GM13977 (cell line): ENCODE measurements around the gene MTFR1L.

ENCODE experiments used
- DNase-seq: peaks from one replicate; pipeline ENCODE4 v3.0.0; 2012; ENCODE audit warnings: low spot score
- in situ Hi-C: fragments of 300-500 bp; cut with MboI; formaldehyde crosslinking; loops from one replicate; pipeline ENCODE4 v1.12.0; 2022; ENCODE audit warnings: low sequenced_read_pairs, low pct_unique_long_range_greater_than_20kb, mixed read lengths, inconsistent platforms; ENCODE audit not compliant: unreplicated experiment
- TF ChIP-seq, protein P1 (sequence below): IDR thresholded peaks from 2 replicates; pipeline ENCODE4 v1.5.1; 2012; ENCODE audit warnings: mild to moderate bottlenecking, control low read depth; ENCODE audit not compliant: insufficient read depth; ENCODE audit errors: extremely low read depth, missing control alignments

MTFR1L gene

GRCh38 chr1:25819491-25820246 lies at the start of gene MTFR1L:
TSS of gene MTFR1L (plus strand) at chr1:25819954. CDS start at chr1:25823105, 3,151 bp downstream.
- in situ Hi-C loops: no loop called here
- TF ChIP-seq, protein P1, sequence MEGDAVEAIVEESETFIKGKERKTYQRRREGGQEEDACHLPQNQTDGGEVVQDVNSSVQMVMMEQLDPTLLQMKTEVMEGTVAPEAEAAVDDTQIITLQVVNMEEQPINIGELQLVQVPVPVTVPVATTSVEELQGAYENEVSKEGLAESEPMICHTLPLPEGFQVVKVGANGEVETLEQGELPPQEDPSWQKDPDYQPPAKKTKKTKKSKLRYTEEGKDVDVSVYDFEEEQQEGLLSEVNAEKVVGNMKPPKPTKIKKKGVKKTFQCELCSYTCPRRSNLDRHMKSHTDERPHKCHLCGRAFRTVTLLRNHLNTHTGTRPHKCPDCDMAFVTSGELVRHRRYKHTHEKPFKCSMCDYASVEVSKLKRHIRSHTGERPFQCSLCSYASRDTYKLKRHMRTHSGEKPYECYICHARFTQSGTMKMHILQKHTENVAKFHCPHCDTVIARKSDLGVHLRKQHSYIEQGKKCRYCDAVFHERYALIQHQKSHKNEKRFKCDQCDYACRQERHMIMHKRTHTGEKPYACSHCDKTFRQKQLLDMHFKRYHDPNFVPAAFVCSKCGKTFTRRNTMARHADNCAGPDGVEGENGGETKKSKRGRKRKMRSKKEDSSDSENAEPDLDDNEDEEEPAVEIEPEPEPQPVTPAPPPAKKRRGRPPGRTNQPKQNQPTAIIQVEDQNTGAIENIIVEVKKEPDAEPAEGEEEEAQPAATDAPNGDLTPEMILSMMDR: no peak
- DNase-seq: peak; percentile 98

DNA sequence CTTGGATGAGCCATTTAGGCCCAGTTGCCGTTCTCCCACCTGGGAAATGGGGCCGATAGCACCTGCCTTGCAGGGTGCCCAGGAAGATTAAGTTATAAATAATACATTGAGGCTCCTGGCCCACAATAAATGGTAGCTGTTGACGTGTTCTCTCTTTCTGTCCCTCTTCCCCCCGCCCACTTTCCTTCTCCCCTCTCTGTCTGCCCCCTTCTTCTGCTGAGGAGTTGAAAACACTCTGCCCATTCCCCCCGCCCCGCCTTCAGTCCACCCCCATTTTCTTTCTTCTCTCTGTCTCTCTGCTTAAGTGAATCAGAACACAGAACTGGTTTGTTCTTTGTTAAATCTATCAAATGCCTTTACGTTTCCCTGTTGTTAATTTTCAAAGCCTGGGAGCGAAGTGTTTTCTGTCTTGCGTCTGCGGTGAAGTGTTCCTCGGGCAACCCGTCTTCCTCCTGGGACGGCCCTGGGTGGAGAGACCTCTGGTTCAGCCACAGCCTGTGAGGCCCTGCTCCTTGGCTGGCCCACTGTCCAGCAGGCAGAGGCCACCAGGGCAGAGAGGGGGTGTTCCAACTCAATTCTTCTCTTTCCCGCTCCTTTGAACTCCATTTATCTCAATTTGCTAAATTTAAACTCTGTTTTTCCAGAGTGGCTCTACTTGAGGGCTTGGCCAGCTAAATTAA lies 49.1 kb upstream of the MTFR1L start:
- DNase-seq: no peak
- in situ Hi-C loops: no loop called here

DNA sequence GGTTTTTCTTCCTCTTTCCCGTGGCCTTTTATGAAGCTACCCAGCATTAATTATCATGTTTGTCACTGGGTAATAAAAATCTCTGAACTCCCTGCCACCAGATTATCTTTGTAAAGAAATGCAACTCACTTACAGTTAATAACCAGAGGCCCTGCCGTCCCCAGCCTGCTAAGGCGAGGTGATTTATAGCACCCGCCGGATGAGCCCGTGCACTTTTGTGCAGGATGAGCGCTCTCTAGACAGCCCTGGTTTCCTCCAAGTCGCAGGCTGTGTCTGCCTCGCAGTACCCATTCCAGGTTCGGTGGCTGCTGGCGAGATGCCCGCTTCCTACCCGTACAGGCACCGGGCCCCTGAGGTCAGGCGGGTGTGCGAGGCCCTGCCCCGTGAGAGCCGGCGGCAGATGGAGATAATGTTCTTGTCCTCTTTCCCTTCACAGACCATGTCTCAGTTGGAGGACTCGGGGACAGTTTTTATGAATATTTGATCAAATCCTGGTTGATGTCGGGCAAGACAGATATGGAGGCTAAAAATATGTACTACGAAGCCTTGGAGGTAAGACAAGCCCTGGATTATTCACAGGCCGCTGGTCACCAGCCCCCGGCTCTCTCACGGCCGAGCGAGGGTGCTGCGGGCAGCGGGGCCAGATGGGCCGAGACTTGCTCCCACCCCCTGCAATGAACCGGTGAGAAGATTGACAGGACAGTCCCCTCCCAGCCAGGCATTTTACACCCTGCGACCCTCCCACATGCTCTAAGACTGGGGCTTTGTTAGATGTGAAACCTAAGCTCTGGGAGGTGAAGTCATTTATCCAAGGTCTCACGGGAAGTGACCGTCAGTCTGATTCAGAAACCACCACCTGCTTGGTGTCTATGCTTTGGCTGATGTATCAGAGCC lies 48.3 kb upstream of the MTFR1L start:
- peak; percentile 75 for DNase-seq
- TF ChIP-seq, protein P1: no peak

More for the DNA sequence above, 49.1 kb upstream of the MTFR1L start:
- TF ChIP-seq, protein P1: no peak

DNA sequence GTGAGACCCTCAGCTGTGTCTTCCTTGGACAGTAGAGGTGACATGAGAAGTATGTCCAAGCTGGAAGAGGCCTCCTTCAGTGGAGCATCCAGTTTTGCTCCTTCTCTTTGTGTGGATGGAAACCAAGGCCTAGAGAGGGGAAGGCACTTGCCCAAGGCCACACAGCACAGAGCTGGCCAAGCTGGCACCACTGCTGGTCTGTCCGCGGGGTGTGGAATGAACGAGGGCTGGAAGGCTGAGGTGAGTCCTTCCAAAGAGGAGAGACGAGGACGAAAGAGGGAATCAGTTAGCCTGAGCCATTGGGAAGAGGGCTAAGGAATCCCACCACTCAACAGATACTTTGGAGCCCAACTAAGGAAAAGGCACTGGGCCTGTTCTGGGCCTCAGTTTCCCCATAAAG lies 47.6 kb upstream of the MTFR1L start:
- in situ Hi-C loops: no loop called here
- DNase-seq: no peak
- TF ChIP-seq, protein P1: no peak

More for the DNA sequence above, 48.3 kb upstream of the MTFR1L start:
- in situ Hi-C loops: no loop called here

- DNase-seq: no peak
- TF ChIP-seq, protein P1: no peak
- in situ Hi-C loops: no loop called here
Observed at GRCh38 chr1:25772692-25773245, 47.0 kb upstream of the MTFR1L start.
